OCI-LY3 (cell line): ENCODE results near the gene ALKBH7.
"Not testable (repeated sequence)": the region's sequence is repeated elsewhere in the genome, so short reads cannot be mapped to it uniquely, and the experiment has no call there.

Experiments used
- H2AFZ ChIP-seq: fragments of 200-600, 300-600 bp; shearing (Covaris generic); 2 replicates; pipeline ENCODE4 v1.6.0; 2014; ENCODE audit warnings: antibody characterized with exemption, low read depth, low read length
- H3K27ac ChIP-seq: fragments of 200-600, 300-600 bp; sonication (generic); 2 replicates; pipeline ENCODE4 v1.5.1; 2014; ENCODE audit warnings: mild to moderate bottlenecking, low read length, moderate library complexity, mixed read lengths
- H3K27me3 ChIP-seq: fragments of 200-600, 300-600 bp; sonication (generic); 2 replicates; pipeline ENCODE4 v1.6.1; 2014; ENCODE audit warnings: low read depth, low read length, mixed read lengths
- H3K36me3 ChIP-seq: fragments of 200-600, 300-600 bp; sonication (generic); replicated peaks from 2 replicates; pipeline ENCODE3; 2014; ENCODE audit warnings: low read depth, low read length, mixed read lengths
- H3K4me1 ChIP-seq: fragments of 300-600, 200-600 bp; sonication (generic); 2 replicates; pipeline ENCODE4 v1.6.1; 2014; ENCODE audit warnings: low read length, mixed read lengths
- H3K4me2 ChIP-seq: fragments of 200-600, 300-600 bp; sonication (generic); 2 replicates; pipeline ENCODE4 v1.6.1; 2014; ENCODE audit warnings: low read length, mixed read lengths
- H3K4me3 ChIP-seq: fragments of 300-600, 200-600 bp; sonication (generic); 2 replicates; pipeline ENCODE4 v1.5.1; 2014; ENCODE audit warnings: antibody characterized with exemption, mild to moderate bottlenecking, low read length, moderate library complexity
- H3K79me2 ChIP-seq: fragments of 300-600, 200-600 bp; shearing (Covaris generic); 2 replicates; pipeline ENCODE4 v1.6.1; 2014; ENCODE audit warnings: mild to moderate bottlenecking, low read length, mixed read lengths
- H3K9ac ChIP-seq: fragments of 300-600, 200-600 bp; shearing (Covaris generic); 2 replicates; pipeline ENCODE4 v1.6.0; 2014; ENCODE audit warnings: mild to moderate bottlenecking, low read length, moderate library complexity
- H3K9me3 ChIP-seq: fragments of 200-600, 300-600 bp; shearing (Covaris generic); 2 replicates; pipeline ENCODE4 v1.6.1; 2014; ENCODE audit warnings: low read length, mixed read lengths; ENCODE audit not compliant: insufficient read depth
- H4K20me1 ChIP-seq: fragments of 200-600, 300-600 bp; sonication (generic); 2 replicates; pipeline ENCODE4 v1.6.1; 2016; ENCODE audit warnings: low read length, mixed read lengths; ENCODE audit not compliant: insufficient read depth
- EZH2phosphoT487 ChIP-seq: fragments of 200-600 bp; shearing (Covaris generic); IDR thresholded peaks from 2 replicates; pipeline ENCODE4 v1.6.1; 2018; ENCODE audit warnings: antibody characterized with exemption, mixed run types, low read depth
- TF ChIP-seq, protein P1 (sequence below): fragments of 200-600, 300-600 bp; sonication (generic); IDR thresholded peaks from 2 replicates; pipeline ENCODE4 v1.5.1; 2014; ENCODE audit warnings: antibody characterized with exemption, low read length, low read depth

ALKBH7 gene

DNA sequence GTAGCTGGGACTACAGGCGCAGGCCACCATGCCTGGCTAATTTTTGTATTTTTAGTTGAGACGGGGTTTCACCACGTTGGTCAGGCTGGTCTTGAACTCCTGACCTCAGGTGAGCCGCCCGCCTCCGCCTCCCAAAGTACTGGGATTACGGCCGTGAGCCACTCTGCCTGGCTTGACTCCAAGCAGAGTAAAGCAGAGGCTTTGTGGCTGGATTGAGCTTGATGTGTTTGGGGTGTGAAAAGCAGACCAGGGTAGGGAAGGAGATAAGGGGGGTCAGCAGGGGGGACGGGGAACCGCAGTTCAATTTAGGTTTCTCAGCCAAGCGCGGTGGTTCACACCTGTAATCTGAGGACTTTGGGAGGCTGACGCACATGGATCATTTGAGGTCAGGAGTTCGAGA lies 15.4 kb upstream of the ALKBH7 start:
- no peak overlapping the region for H2AFZ ChIP-seq
- H3K79me2 ChIP-seq: peaks cover 6% of the 10 kb centered on the region
- no peak overlapping the region for H3K9ac ChIP-seq
- no peak overlapping the region for H3K4me3 ChIP-seq
- no peaks in the 10 kb centered on the region for H3K9me3 ChIP-seq
- H3K36me3 ChIP-seq: no peaks in the 10 kb centered on the region
- H3K27ac ChIP-seq: no peak overlapping the region
- H3K4me2 ChIP-seq: no peak overlapping the region
- TF ChIP-seq EZH2phosphoT487: no peak
- TF ChIP-seq, protein P1, sequence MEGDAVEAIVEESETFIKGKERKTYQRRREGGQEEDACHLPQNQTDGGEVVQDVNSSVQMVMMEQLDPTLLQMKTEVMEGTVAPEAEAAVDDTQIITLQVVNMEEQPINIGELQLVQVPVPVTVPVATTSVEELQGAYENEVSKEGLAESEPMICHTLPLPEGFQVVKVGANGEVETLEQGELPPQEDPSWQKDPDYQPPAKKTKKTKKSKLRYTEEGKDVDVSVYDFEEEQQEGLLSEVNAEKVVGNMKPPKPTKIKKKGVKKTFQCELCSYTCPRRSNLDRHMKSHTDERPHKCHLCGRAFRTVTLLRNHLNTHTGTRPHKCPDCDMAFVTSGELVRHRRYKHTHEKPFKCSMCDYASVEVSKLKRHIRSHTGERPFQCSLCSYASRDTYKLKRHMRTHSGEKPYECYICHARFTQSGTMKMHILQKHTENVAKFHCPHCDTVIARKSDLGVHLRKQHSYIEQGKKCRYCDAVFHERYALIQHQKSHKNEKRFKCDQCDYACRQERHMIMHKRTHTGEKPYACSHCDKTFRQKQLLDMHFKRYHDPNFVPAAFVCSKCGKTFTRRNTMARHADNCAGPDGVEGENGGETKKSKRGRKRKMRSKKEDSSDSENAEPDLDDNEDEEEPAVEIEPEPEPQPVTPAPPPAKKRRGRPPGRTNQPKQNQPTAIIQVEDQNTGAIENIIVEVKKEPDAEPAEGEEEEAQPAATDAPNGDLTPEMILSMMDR: no peak
- peaks cover 8% of the 10 kb centered on the region for H3K4me1 ChIP-seq
- H3K27me3 ChIP-seq: no peaks in the 10 kb centered on the region
- H4K20me1 ChIP-seq: no peaks in the 10 kb centered on the region

DNA sequence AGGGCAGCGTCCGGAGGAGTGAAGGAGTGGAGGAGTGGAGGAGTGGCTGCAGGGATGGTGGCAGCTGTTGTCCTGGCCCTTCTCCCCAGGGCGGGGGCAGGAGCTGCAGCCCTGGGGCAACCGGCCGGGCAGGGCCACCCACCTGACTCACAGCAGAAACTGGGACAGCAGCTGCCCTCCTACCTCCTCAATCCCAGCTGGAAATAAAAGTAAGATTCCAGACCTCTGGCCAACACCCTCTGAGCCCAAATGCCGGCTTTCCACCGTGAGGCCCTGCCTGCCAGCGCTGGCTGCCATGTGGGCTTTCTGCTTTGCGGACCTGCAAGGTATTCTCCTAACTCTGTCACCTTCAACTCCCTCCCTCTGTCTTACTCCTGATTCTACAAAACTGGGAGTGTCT lies 14.6 kb upstream of the ALKBH7 start:
- Histone ChIP-seq H2AFZ (no peak overlapping the region), H3K4me2 (no peak overlapping the region), H3K4me1 (peaks cover 14% of the 10 kb centered on the region), H3K9me3 (no peaks in the 10 kb centered on the region), H3K79me2 (peaks cover 14% of the 10 kb centered on the region), H3K36me3 (no peaks in the 10 kb centered on the region), H3K4me3 (no peak overlapping the region), H3K27ac (no peak overlapping the region), H3K9ac (no peak overlapping the region), H4K20me1 (no peaks in the 10 kb centered on the region), H3K27me3 (no peaks in the 10 kb centered on the region)
- TF ChIP-seq, protein P1: no peak
- no peak for TF ChIP-seq EZH2phosphoT487

DNA sequence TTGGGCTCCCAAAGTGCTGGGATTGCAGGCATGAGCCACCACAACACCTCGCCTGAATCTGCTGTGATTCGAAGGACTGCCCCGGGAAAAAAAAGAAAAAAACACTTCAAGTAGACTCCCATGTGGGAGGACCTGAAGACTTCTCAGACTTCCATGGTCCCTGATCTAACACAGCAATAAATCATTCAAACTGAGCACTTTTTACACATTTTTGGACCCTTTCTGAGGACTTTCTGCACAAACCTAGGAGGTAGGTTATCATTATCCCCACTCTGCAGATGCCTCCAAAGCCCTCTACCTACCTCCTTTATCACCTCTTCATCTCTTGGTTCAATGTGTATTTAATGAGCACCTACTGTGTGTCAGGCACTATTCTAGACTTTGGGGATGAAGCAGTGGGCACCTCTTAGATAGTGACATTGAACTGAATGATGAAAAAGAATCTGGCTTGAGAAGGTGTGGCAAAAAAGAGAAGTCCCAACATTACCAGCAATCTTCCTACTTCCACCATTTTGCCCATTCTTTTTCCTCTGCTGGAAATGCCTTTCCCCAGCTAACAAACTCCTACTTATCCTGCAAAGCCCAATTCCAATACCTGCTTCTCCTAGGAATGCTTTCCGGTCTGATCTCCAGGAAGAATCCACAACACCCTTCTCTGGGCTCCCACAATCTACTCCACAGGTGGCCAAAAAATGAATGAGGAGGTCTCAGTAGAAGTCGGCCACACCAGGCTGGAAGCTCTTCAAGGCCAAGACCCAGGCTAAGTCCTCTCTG lies 12.8 kb upstream of the ALKBH7 start:
- no peak overlapping the region for H3K4me3 ChIP-seq
- H2AFZ ChIP-seq: no peak overlapping the region
- peaks cover 20% of the 10 kb centered on the region for H3K79me2 ChIP-seq
- peaks cover 4% of the 10 kb centered on the region for H3K36me3 ChIP-seq
- H3K27ac ChIP-seq: no peak overlapping the region
- no peaks in the 10 kb centered on the region for H3K27me3 ChIP-seq
- H3K4me1 ChIP-seq: peaks cover 14% of the 10 kb centered on the region
- H4K20me1 ChIP-seq: no peaks in the 10 kb centered on the region
- no peaks in the 10 kb centered on the region for H3K9me3 ChIP-seq
- TF ChIP-seq EZH2phosphoT487: no peak
- TF ChIP-seq, protein P1: no peak
- H3K4me2 ChIP-seq: no peak overlapping the region
- H3K9ac ChIP-seq: no peak overlapping the region

DNA sequence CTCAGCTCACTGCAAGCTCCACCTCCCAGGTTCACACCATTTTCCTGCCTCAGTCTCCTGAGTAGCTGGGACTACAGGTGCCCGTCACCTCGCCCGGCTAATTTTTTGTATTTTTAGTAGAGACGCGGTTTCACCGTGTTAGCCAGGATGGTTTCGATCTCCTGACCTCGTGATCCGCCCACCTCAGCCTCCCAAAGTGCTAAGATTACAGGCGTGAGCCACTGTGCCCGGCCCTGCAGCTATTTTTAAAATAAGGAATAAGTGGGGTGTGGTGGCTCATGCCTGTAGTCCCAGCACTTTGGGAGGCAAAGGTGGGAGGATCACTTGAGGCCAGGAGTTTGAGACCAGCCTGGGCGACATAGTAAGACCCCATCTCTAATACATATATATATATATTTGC lies 12.1 kb upstream of the ALKBH7 start:
- not testable (repeated sequence) for H3K27me3 ChIP-seq, H3K9me3 ChIP-seq, H3K9ac ChIP-seq, H4K20me1 ChIP-seq, H2AFZ ChIP-seq, H3K27ac ChIP-seq, H3K4me2 ChIP-seq, H3K4me3 ChIP-seq
- H3K79me2 ChIP-seq: peaks cover 20% of the 10 kb centered on the region
- H3K4me1 ChIP-seq: peaks cover 14% of the 10 kb centered on the region
- H3K36me3 ChIP-seq: peaks cover 10% of the 10 kb centered on the region

DNA sequence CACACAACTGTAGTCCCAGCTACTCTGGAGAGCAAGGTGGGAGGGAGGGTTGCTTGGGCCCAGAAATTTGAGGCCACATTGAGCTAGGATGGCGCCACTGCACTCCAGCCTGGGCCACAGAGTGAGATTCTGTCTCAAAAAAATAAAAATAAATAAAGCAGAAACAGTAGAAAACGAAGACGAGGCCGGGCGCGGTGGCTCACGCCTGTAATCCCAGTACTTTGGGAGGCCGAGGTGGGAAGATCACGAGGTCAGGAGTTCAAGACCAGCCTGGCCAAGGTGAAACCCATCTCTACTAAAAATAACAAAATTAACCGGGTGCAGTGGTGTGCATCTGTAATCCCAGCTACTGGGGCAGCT lies 11.8 kb upstream of the ALKBH7 start:
- H3K27me3 ChIP-seq, H4K20me1 ChIP-seq, H2AFZ ChIP-seq, H3K9me3 ChIP-seq, H3K27ac ChIP-seq: not testable (repeated sequence)
- Histone ChIP-seq H3K4me1 (peaks cover 14% of the 10 kb centered on the region), H3K79me2 (peaks cover 20% of the 10 kb centered on the region), H3K4me3 (peak overlapping the region; percentile 86), H3K36me3 (peaks cover 14% of the 10 kb centered on the region), H3K4me2 (peak overlapping the region; percentile 56), H3K9ac (peak overlapping the region; percentile 26; the same call in 1 of the 2 replicates)
